OCI-M2 (cell line): ENCODE results near the gene DYNLT2.
"Not testable (repeated sequence)": the region's sequence is repeated elsewhere in the genome, so short reads cannot be mapped to it uniquely, and the experiment has no call there.

Experiments used
- DNase-seq: peaks from one replicate; lab custom pipeline; 2025; ENCODE audit not compliant: unreplicated experiment; lab: John Stamatoyannopoulos, UW

The DYNLT2 gene

GRCh38 chr6:169701954-169702839, 49.2 kb downstream of the DYNLT2 start, which contains the start of the genes C6orf120 and WDR27:
TSS of gene C6orf120 (plus strand) at chr6:169702126. CDS start at chr6:169702460, 334 bp downstream.
TSS of gene WDR27 (minus strand) at chr6:169702029. CDS start at chr6:169689005, 13,024 bp downstream.
- DNase-seq = peak; percentile 64

GRCh38 chr6:169701311-169701953, 49.9 kb downstream of the DYNLT2 start:
- no peak for DNase-seq

GRCh38 chr6:169700296-169700695, 51.1 kb downstream of the DYNLT2 start:
- no peak for DNase-seq

GRCh38 chr6:169697115-169697514, 54.3 kb downstream of the DYNLT2 start:
- not testable (repeated sequence) for DNase-seq

- no peak for DNase-seq
Measured at GRCh38 chr6:169695131-169695530, 56.2 kb downstream of the DYNLT2 start.

GRCh38 chr6:169692516-169692915, 58.9 kb downstream of the DYNLT2 start:
- DNase-seq = no peak

- no peak for DNase-seq
Measured at GRCh38 chr6:169691260-169691659, 60.1 kb downstream of the DYNLT2 start.
